Activated CD4-positive, alpha-beta T cell treated with anti-CD3 and anti-CD28 coated beads, Interleukin-2, Interleukin-6, amounts not matched to agents 100 ng/mL and 50 ng/mL, durations not matched to agents 16 hours and 8 hours (primary cell): ENCODE data around the gene AK8.
A peak's percentile ranks its signal among the peaks of the same experiment; 100 is the strongest.
"Not testable (repeated sequence)": the region's sequence is repeated elsewhere in the genome, so short reads cannot be mapped to it uniquely, and the experiment has no call there.

ENCODE experiments used
- DNase-seq: peaks from one replicate; pipeline ENCODE4 v3.0.0-alpha.2; 2020

The AK8 gene

DNA sequence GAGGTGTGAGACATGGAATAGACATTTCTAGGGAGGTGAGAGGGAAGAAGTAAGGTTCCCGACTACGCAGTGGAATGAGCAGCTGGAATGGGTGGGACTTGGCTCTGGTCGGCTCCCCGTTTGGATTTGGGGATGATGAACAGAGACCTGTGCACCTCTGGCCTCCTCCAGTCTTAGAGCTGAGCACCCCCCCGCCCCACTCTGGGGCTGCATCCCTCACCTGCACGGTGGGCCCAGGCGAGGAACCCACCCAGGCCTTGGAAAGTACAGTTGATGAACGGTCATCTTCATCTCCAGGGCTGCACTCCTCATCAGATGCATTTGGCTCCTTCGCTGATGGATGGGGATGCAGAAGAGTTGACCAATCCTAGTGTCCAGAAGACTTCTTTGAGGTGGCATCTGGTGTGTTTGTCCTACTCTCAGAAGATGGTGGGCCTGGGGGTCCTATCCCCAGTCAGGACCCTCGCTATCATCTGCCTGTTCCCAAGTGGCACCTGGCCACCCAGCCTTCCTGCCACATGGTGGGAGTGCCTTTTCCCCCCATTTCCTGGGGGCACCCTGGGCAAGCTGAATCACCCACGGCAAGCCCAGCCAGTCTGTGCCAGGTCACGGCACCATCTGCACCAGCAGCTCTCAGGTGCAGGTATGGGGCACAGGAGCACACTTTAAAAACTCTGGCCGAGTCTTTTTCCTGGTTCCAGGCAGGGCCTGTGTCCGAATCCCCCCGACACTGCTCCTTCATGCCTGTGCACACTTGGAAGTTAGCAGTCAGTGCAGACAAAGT lies 137.4 kb downstream of the AK8 start:
- DNase-seq: no peak

- no peak for DNase-seq
Measured at GRCh38 chr9:132739710-132740310, 138.3 kb downstream of the AK8 start.

DNA sequence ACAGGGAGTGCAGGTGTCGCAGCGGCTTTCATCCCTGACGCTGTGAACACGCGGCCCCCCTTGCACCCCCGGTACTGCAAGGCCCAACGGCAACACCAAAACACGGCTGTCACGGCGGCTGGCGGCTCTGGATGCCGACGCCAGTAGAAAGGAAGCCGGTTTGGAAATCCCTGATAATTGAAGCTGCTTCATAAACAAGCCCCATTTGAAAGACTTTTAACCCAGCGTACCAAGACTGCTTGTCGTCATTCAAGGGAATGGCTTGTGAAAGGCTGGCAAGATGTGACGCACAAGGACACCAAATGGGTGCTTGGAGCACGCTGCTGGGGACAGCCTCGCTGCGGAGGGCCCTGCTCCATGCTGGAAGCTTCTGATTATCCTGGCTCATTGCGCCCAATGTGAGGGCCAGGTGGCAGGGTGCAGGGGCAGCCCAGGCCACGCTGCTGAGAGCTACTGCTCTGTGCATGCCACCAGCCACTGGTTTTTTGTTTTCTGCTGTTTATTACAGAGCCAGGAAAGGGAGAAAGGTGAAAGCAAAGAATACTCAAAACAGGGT lies 144.7 kb downstream of the AK8 start:
- no peak for DNase-seq

DNA sequence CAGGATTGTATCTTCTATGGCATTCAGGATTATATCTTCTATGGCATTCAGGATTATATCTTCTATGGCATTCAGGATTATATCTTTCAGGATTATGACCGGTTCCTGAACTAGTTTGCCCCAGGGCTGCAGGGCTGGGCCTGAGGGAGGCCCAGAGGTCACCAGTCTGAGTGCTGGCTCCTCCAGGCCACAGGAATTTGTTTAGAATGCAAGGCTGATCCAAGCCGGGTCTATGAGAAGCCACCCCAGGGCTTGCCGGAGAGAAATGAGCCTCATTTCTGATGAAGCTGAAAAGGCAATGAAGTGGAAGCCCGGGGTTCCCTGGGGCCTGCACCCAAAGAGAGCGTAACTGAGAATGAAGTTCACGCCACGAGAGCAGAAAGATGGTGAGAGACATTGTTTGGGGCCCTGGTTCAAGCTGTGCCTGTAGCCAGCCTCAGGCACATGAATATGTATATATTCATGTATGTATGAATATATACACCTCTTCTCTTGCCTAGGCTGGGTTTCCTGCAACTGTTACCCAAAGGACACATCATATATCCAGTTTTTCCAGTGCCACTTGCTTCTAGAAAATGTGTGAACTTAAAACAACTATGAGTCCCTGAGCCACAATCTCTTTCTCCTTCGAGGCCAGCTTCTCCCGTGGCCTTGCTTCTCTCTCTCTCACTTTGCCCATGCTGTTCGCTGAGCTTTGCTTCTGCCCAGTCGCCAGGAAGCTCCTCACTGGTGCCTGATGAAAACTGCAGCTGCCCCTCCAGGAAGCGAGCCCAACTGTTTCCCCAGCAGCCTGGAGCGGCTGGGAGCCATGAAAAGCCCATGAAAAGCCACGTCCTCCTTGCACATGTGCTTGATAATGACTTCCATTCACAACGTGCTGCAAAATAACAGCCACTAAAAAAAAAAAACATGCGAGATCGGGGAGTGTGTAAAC lies 145.5 kb downstream of the AK8 start:
- DNase-seq: no peak

DNA sequence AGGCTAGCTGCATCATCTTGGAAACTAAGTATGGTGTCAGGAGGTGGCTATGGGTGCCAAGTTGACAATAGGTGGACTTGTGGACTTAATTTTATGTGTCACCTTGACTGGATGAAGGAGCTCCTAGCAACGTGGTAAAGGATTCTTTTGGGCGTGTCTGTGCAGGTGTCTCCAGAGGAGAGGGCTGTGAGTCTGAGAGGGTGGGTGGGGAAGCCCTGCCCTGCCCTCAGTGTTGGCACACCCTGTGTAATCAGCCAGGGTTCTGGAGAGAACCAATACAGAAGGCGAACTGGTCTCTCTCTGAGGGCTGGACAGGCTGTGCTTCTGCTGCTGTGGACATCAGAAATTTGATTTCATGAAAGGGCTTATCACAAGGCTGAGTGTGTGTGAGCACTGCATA lies 146.9 kb downstream of the AK8 start:
- DNase-seq: no peak

- no peak for DNase-seq
Measured at GRCh38 chr9:132730054-132731033, 147.7 kb downstream of the AK8 start.

DNA sequence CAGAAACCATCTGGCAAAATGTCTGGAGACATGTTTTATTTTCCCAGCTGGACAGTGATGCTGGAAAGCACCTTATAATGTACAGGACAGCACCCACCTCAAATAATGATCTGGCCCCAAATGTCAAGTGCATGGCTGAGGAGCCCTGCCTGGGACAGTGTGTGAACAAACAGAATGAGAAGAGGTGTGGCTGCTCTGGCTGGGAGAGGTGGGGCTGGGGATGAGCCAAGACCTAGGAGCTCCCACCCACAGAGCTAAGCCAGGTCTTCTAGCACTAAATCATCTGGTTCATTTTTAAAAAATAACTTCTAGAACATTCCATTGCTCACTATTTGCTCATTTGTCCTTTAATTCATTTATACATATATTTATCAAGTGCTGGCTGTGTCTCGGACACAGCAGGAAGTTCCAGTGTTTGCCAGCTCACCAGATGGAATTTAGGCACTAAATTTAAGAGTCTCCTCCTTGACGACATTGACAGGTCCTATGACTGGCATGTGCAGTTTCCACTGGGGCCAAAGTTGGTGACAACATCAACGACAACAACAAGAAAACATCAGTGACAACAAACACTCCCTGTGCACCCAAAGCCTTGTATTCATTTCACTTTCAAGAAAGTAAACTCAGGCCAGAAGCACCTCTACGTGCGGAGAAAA lies 148.7 kb downstream of the AK8 start:
- DNase-seq: no peak

- DNase-seq: no peak
Measured at GRCh38 chr9:132728497-132728896, 149.6 kb downstream of the AK8 start.

DNA sequence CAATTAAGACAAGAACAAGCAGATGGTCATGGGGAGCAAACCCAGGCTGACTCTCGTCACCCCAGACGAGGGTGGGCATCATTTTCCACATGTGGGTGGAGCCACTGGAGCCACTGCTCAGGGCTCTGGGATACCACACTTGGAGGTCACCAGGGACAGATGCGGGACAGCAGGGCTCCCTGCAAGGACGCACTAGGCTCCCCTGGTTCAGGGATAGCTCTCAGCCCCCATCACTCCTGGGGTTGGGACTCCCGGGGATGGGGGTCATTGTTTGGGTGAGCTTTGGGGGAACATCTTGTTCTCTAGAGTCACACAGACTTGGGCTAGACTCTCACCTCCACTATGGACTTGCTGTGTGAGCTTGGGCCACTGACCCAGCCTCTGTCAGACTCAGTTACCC lies 150.0 kb downstream of the AK8 start:
- DNase-seq: no peak

DNA sequence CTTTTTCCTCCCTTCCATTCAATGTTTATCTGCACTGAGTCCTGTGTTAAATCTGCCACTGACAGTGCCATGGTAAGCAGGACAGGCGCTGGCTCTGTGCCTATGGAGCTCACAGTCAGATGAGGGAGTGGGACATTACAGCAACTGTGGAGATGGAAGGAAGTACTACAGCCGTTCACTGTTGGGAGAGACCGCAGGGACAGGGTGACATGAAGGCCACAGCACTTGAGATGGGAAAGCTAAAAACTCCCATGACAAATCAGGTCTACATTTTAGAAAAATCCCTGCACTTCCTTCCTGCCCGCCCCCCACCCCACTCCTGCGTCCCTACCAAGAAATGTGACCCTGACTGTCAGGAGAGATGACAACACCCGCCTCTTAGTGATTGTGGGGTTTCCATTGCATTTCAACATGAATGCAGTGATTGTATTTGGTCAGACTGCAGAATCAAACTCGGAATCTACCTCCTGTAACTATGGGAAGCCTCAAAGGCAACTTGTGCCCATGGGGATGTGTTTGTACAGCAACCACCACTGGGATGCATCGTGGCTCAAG lies 151.4 kb downstream of the AK8 start:
- no peak for DNase-seq

DNA sequence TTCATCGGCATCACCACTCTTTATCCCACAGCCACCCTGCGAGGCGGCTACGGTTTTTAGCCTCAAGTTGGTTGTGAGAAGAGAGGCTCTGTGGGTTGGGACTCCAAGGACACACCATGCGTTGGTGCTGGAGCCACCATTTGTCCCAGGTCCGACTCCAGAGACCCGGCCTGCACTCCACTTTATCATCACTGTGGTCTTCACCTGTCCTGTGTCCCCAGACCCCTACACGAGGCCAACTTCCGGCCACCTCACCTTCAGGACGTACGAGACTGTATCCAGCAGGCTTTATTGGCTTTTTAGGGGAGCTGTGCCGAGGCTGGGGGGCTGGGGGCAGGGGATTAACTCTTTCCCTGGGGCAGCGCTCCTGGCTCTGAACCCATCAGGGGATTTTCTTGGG lies 152.8 kb downstream of the AK8 start:
- no peak for DNase-seq

DNA sequence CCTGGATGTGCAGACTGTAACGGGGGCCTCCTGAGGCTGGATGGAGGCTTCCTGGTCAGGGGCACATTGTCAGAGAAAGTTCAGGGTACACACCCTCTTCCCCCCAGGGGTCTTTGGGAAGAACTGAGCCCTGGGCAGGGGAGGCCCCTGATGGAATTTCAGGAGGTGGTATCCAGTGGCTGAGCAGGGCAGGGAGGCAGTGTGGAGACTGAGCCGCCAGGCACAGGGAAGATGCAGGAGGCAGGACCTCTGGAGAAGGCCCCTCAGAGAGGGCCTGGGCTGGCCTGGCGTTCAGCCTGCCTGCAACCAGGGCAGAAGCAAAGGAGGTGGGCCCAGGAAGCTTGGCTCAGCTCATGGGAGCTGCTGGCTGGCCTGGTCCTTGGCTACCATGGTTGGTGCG lies 154.3 kb downstream of the AK8 start:
- DNase-seq: no peak

DNA sequence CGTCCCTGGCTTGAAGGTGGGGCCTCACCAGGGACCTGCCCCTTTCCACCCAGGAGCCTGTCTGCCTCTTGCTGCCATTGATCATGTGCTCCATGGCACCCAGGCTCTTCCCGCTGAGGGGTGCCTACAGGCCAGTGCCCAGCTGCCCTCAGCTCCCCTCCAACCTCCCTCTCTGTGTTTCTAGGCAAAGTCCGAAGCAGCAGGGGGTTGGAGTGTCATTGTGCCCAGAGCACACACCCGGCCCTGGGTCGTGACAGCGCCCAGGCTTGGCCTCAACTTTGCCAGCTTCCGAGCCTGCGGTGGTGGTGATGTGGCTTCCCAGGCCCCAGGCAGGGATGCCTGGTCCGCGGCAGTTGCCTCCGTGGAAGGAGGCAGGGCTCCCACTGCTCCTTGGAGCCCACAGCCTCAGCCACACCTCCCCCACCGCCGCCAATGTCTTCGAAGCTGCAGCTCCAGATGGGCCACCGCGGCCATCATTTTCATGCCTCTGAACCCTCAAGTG lies 155.5 kb downstream of the AK8 start:
- no peak for DNase-seq

DNA sequence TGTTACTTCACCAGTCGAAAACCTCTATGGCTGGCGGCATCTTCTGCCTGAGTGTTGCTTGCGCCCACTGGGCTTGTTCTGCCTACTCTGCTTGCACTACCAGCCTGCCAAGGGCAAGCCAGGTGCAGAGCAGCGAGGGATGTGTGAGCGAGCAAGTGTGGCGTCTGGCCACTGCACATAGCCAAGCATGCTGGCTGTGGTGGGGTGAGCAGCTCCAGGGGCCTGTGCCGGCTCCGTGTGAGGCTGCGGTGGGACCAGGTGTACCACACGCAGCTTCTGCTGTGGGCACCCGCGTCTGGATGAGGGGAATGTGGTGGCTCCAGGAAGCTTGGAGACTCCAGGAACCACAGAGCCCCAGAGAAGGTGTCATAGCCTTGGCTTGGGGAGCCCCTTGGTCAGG lies 156.4 kb downstream of the AK8 start:
- no peak for DNase-seq

GRCh38 chr9:132718381-132718928 lies 159.6 kb downstream of the AK8 start:
- DNase-seq: not testable (repeated sequence)

- no peak for DNase-seq
Measured at GRCh38 chr9:132717326-132717945, 160.6 kb downstream of the AK8 start.

DNA sequence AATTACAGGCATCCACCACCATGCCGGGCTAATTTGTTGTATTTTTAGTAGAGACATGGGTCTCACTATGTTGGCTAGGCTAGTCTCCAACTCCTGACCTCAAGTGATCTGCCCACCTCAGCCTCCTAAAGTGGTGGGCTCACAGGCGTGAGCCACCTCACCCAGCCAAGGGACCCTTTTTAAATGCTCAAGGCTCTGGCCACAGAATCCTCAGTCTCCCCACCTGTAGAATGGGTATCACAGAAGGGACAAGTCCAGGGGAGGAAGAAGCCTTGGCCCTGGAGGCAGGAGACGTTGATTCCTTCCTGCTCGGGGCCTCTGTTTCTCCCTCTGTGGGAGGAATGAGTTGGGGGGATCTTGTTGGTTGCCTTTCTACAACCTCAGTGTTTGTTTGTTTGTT lies 162.1 kb downstream of the AK8 start:
- no peak for DNase-seq

DNA sequence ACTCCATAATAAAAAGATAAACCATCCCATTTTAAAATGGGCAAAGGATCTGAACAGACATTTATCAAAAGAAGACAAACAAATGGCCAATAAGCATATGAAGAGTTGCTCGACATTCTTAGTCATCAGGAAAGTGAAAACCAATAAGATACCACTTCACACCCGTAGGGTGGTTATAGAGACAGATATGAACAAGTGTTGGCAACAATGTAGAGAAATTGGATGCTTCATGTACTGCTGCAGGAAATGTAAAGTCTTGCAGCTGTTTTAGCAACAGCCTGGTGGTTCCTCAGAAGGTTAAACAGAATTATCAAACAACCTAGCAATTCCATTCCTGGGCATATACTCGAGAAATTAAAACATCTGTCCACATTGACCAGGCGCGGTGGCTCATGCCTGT lies 165.3 kb downstream of the AK8 start:
- DNase-seq: peak; percentile 11

GRCh38 chr9:132711846-132712245 lies 166.2 kb downstream of the AK8 start:
- no peak for DNase-seq

DNA sequence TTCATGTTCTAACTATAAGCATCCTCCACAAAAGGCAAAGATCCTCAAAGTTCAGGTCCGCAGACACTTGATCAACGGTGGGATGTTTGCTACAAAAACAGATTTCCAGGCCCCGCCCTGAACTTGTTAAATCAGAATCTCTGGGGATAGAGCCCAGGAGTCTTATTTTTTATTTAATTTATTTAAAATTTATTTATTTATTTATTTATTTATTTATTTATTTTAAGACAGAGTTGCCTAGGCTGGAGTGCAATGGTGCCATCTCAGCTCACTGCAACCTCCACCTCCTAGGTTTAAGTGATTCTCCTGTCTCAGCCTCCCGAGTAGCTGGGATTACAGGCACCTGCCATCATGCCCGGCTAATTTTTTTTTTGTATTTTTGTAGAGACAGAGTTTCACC lies 166.9 kb downstream of the AK8 start:
- not testable (repeated sequence) for DNase-seq
